ENCODE measurements around the gene CDC16. TPM values are rescaled to one million over a fixed set of nuclear protein-coding genes. Genes with fewer than 3 reads are reported as not detected.
A peak's percentile ranks its signal among the peaks of the same experiment; 100 is the strongest.
"Not testable (repeated sequence)": the region's sequence is repeated elsewhere in the genome, so short reads cannot be mapped to it uniquely, and the experiment has no call there.

The CDC16 gene
- total and polyA plus RNA-seq, 4 experiments from 2014 or later: 12.9 to 87.9 (median 53.7) TPM

GRCh38 chr13:114259974-114260373 is 25.3 kb downstream of the CDC16 start:
- DNase-seq: no peak
- H3K27ac Mint-ChIP-seq: peak overlapping the region in 6 of 7 donors; percentile 6 to 68 (median 49)

DNA sequence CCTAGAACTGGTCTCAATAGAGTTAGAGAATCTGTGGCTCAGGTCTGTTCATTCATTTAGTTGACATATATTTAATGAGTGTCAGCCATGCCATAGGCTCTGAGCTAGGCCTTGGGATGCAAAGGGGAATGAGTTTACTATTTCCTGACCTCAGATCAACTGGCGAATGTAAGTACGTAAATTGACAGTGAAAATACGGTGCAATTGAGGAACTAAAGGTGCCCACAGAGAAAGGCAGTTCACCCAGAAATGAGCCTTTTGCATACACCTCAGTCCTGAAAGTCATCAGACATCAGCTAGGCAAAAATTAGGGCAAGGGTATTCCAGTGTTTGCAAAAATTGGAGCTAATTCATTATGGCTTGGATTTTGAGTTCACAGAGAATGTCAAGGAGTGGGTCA is 26.1 kb downstream of the CDC16 start:
- H3K36me3 ChIP-seq (ENCODE audit: insufficient read depth, low read length): peaks cover 52% of the 10 kb centered on the region
- no peak overlapping the region for H3K27ac ChIP-seq (ENCODE audit: low read depth, low read length)
- H3K27me3 Mint-ChIP-seq: no peaks in the 10 kb centered on the region
- H3K9me3 ChIP-seq (ENCODE audit: control insufficient read depth in 1 of 2, low read length in 2 of 2): no peaks in the 10 kb centered on the region
- peaks cover 60% of the 10 kb centered on the region for H3K4me1 ChIP-seq (ENCODE audit: insufficient read depth, low read length)
- peaks cover 71 to 75% of the 10 kb centered on the region in 2 donors for H3K36me3 Mint-ChIP-seq
- H3K9me3 Mint-ChIP-seq: no peaks in the 10 kb centered on the region
- H3K4me1 Mint-ChIP-seq: peaks cover 36 to 60% (median 47%) of the 10 kb centered on the region in 4 donors
- ChIA-PET POLR2A (ENCODE audit: partially characterized antibody) (interaction anchor here (2.2 kb wide), 1 partner anchor 20 kb away, joined by 9 read pairs; the partner anchor contains the start of gene UPF3A), CTCF (ENCODE audit: partially characterized antibody) (no interaction called here)
- no peak overlapping the region for H3K4me3 ChIP-seq (ENCODE audit: low read length in 2 of 2)
- no peaks in the 10 kb centered on the region for H3K27me3 ChIP-seq (ENCODE audit: insufficient read depth, low read length)
- H3K4me3 Mint-ChIP-seq: peak overlapping the region in 1 of 8 donors; percentile 3
- DNase-seq: no peak
- intact Hi-C loops (cut with micrococcal nuclease): no loop called here
- peak overlapping the region in 4 of 7 donors; percentile 67 to 88 (median 78) for H3K27ac Mint-ChIP-seq

More at GRCh38 chr13:114259974-114260373, 25.3 kb downstream of the CDC16 start:
- Mint-ChIP-seq H3K4me3 (no peak overlapping the region), H3K9me3 (no peaks in the 10 kb centered on the region), H3K27me3 (no peaks in the 10 kb centered on the region), H3K36me3 (peaks cover 70 to 76% of the 10 kb centered on the region in 2 donors), H3K4me1 (peaks cover 33 to 53% (median 43%) of the 10 kb centered on the region in 4 donors)
- Histone ChIP-seq H3K4me1 (ENCODE audit: insufficient read depth, low read length) (peaks cover 59% of the 10 kb centered on the region), H3K36me3 (ENCODE audit: insufficient read depth, low read length) (peaks cover 44% of the 10 kb centered on the region), H3K27me3 (ENCODE audit: insufficient read depth, low read length) (no peaks in the 10 kb centered on the region), H3K9me3 (ENCODE audit: control insufficient read depth in 1 of 2, low read length in 2 of 2) (no peaks in the 10 kb centered on the region), H3K4me3 (ENCODE audit: low read length in 2 of 2) (no peak overlapping the region), H3K27ac (ENCODE audit: low read depth, low read length) (no peak overlapping the region)
- CTCF ChIA-PET (ENCODE audit: partially characterized antibody): interaction anchor here (0.6 kb wide), 1 partner anchor 11 kb away, joined by 3 read pairs; no protein-coding TSS in a partner anchor
- POLR2A ChIA-PET (ENCODE audit: partially characterized antibody): interaction anchor here (0.6 to 2.2 kb wide), 2 partner anchors 21 to 414 kb away, joined by 3 to 9 read pairs; partner anchors contain the start of gene UPF3A
- intact Hi-C loops (cut with micrococcal nuclease): no loop called here

DNA sequence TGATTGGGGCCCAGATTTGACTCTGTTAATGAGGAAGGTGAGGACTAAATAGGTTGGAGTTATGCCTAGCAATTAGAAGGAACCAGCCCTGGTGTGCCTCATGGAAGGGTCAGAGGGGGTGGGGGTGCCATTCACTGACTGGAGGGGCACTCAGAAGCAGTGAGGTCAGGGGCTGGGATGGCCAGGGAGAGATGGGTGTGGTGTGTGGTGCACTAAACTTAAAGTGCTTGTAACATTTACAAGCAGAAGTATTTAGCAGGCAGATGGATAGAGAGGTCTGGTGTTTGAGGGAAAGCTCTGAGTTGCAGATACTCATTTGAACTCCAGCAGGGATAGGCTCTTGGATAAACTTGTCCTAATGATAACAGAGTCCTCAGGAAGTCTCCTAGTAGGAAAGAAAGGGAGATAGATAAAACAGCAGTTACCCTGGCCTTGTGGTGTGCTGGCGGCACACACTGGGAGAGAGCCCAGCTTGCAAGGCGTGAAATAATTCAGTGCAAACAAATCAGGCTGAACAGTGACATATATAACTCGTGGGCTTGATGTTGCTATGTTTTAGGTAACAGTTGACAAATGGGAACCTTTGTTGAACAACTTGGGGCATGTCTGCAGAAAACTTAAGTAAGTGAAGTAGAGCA is 26.8 kb downstream of the CDC16 start:
- H3K27me3 ChIP-seq (ENCODE audit: insufficient read depth, low read length): no peaks in the 10 kb centered on the region
- Mint-ChIP-seq H3K27me3 (no peaks in the 10 kb centered on the region), H3K36me3 (peaks cover 72 to 75% of the 10 kb centered on the region in 2 donors), H3K4me1 (peaks cover 38 to 66% (median 47%) of the 10 kb centered on the region in 4 donors), H3K4me3 (peak overlapping the region in 2 of 8 donors; percentile 3 to 40), H3K27ac (peak overlapping the region; percentile 27 to 88 (median 78)), H3K9me3 (no peaks in the 10 kb centered on the region)
- H3K36me3 ChIP-seq (ENCODE audit: insufficient read depth, low read length): peaks cover 55% of the 10 kb centered on the region
- H3K4me3 ChIP-seq (ENCODE audit: low read length in 2 of 2): no peak overlapping the region
- POLR2A ChIA-PET (ENCODE audit: partially characterized antibody): interaction anchor here (2.2 kb wide), 1 partner anchor 19 kb away, joined by 9 read pairs; the partner anchor contains the start of gene UPF3A
- H3K27ac ChIP-seq (ENCODE audit: low read depth, low read length): no peak overlapping the region
- CTCF ChIA-PET (ENCODE audit: partially characterized antibody): no interaction called here
- H3K4me1 ChIP-seq (ENCODE audit: insufficient read depth, low read length): peaks cover 54% of the 10 kb centered on the region
- no peak for DNase-seq
- no peaks in the 10 kb centered on the region for H3K9me3 ChIP-seq (ENCODE audit: control insufficient read depth in 1 of 2, low read length in 2 of 2)
- intact Hi-C loops (cut with micrococcal nuclease): no loop called here

GRCh38 chr13:114263578-114263977 is 28.9 kb downstream of the CDC16 start:
- DNase-seq: peak; percentile 41 to 59 (median 45)
- Mint-ChIP-seq H3K36me3 (peaks cover 74 to 80% of the 10 kb centered on the region in 2 donors), H3K4me3 (peak overlapping the region; percentile 37 to 80 (median 69)), H3K4me1 (peaks cover 41 to 79% (median 56%) of the 10 kb centered on the region in 4 donors), H3K27ac (peak overlapping the region; percentile 4 to 89 (median 78)), H3K27me3 (no peaks in the 10 kb centered on the region), H3K9me3 (no peaks in the 10 kb centered on the region)
- POLR2A ChIA-PET (ENCODE audit: partially characterized antibody): no interaction called here
- peak overlapping the region in 1 of 2 donors; percentile 20 for H3K4me3 ChIP-seq (ENCODE audit: low read length in 2 of 2)
- H3K9me3 ChIP-seq (ENCODE audit: control insufficient read depth in 1 of 2, low read length in 2 of 2): no peaks in the 10 kb centered on the region
- CTCF ChIA-PET (ENCODE audit: partially characterized antibody): no interaction called here
- H3K36me3 ChIP-seq (ENCODE audit: insufficient read depth, low read length): peaks cover 38% of the 10 kb centered on the region
- intact Hi-C loops (cut with micrococcal nuclease): no loop called here
- H3K27me3 ChIP-seq (ENCODE audit: insufficient read depth, low read length): no peaks in the 10 kb centered on the region
- peak overlapping the region; percentile 11 for H3K27ac ChIP-seq (ENCODE audit: low read depth, low read length)
- peaks cover 65% of the 10 kb centered on the region for H3K4me1 ChIP-seq (ENCODE audit: insufficient read depth, low read length)

DNA sequence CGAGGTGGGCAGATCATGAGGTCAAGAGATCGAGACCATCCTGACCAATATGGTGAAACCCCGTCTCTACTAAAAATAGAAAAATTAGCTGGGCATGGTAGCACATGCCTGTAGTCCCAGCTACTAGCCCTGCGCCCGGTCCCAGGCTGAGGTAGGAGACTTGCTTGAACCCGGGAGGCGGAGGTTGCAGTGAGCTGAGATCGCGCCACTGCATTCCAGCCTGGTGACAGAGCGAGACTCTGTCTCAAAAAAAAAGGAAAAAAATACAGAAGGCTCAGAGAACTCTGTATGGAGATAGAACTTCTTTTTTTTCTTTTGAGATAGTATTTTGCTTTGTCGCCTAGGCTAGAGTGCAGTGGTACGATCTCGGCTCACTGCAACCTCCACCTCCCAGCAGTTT is 29.6 kb downstream of the CDC16 start:
- H3K27me3 ChIP-seq (ENCODE audit: insufficient read depth, low read length); H3K9me3 Mint-ChIP-seq; CTCF ChIA-PET (ENCODE audit: partially characterized antibody); H3K27ac Mint-ChIP-seq; H3K27me3 Mint-ChIP-seq; H3K27ac ChIP-seq (ENCODE audit: low read depth, low read length); POLR2A ChIA-PET (ENCODE audit: partially characterized antibody); H3K4me3 Mint-ChIP-seq; DNase-seq; H3K4me3 ChIP-seq (ENCODE audit: low read length in 2 of 2); intact Hi-C loops (cut with micrococcal nuclease); H3K9me3 ChIP-seq (ENCODE audit: control insufficient read depth in 1 of 2, low read length in 2 of 2): not testable (repeated sequence)
- Histone ChIP-seq H3K4me1 (ENCODE audit: insufficient read depth, low read length) (peaks cover 71% of the 10 kb centered on the region), H3K36me3 (ENCODE audit: insufficient read depth, low read length) (peaks cover 34% of the 10 kb centered on the region)
- peaks cover 43 to 85% (median 61%) of the 10 kb centered on the region in 4 donors for H3K4me1 Mint-ChIP-seq
- peaks cover 77 to 81% of the 10 kb centered on the region in 2 donors for H3K36me3 Mint-ChIP-seq

- Mint-ChIP-seq H3K36me3 (peaks cover 73 to 77% of the 10 kb centered on the region in 2 donors), H3K27ac (peak overlapping the region in 2 of 7 donors; percentile 39 to 41), H3K4me3 (peak overlapping the region in 2 of 8 donors; percentile 13 to 59), H3K27me3 (no peaks in the 10 kb centered on the region), H3K9me3 (no peaks in the 10 kb centered on the region), H3K4me1 (peaks cover 42 to 80% (median 56%) of the 10 kb centered on the region in 4 donors)
- no peak overlapping the region for H3K27ac ChIP-seq (ENCODE audit: low read depth, low read length)
- no peak overlapping the region for H3K4me3 ChIP-seq (ENCODE audit: low read length in 2 of 2)
- POLR2A ChIA-PET (ENCODE audit: partially characterized antibody): interaction anchor here (2.1 kb wide), 1 partner anchor 17 kb away, joined by 11 read pairs; the partner anchor contains the start of gene UPF3A
- no peaks in the 10 kb centered on the region for H3K27me3 ChIP-seq (ENCODE audit: insufficient read depth, low read length)
- peaks cover 65% of the 10 kb centered on the region for H3K4me1 ChIP-seq (ENCODE audit: insufficient read depth, low read length)
- H3K36me3 ChIP-seq (ENCODE audit: insufficient read depth, low read length): peaks cover 27% of the 10 kb centered on the region
- CTCF ChIA-PET (ENCODE audit: partially characterized antibody): interaction anchor here (1.2 kb wide), 1 partner anchor 29 kb away, joined by 3 read pairs; no protein-coding TSS in a partner anchor
- DNase-seq: no peak
- no peaks in the 10 kb centered on the region for H3K9me3 ChIP-seq (ENCODE audit: control insufficient read depth in 1 of 2, low read length in 2 of 2)
- intact Hi-C loops (cut with micrococcal nuclease): no loop called here
Measured at GRCh38 chr13:114264886-114265611, 30.4 kb downstream of the CDC16 start.

Measured in CD4-positive, alpha-beta memory T cell (primary cell).